ENCODE data around the gene LRRC26.

GRCh38 chr9:137218754-137219271, 49.0 kb upstream of the LRRC26 start:
- TF ChIP-seq EZH2 (IDR thresholded peaks at IDR 0.05; ENCODE audit: insufficient read depth, poor library complexity, severe bottlenecking): no peak
- TF ChIP-seq EZH2phosphoT487 (IDR thresholded peaks at IDR 0.05; ENCODE audit: insufficient read depth, low read depth): no peak

Measured in GM23248 (cell line).